Astrocyte of the spinal cord (primary cell): ENCODE measurements around the gene ANP32E.
"Not testable (repeated sequence)": the region's sequence is repeated elsewhere in the genome, so short reads cannot be mapped to it uniquely, and the experiment has no call there.

Experiments
- DNase-seq: peaks from one replicate; pipeline ENCODE4 v3.0.0; 2011; ENCODE audit warnings: low read depth, low spot score
- H3K4me3 ChIP-seq: 2 replicates; pipeline ENCODE4 v1.5.1; 2011; ENCODE audit warnings: low read depth, mild to moderate bottlenecking, low read length, moderate library complexity
- in situ Hi-C: cut with HindIII; loops from 2 replicates; pipeline ENCODE4 v1.10.0; 2017; ENCODE audit warnings: low sequenced_read_pairs
- TF ChIP-seq, protein P1 (sequence below): IDR thresholded peaks from 2 replicates; pipeline ENCODE4 v1.5.1; 2012; ENCODE audit warnings: low read depth, mild to moderate bottlenecking, low read length, inconsistent platforms

The ANP32E gene

DNA sequence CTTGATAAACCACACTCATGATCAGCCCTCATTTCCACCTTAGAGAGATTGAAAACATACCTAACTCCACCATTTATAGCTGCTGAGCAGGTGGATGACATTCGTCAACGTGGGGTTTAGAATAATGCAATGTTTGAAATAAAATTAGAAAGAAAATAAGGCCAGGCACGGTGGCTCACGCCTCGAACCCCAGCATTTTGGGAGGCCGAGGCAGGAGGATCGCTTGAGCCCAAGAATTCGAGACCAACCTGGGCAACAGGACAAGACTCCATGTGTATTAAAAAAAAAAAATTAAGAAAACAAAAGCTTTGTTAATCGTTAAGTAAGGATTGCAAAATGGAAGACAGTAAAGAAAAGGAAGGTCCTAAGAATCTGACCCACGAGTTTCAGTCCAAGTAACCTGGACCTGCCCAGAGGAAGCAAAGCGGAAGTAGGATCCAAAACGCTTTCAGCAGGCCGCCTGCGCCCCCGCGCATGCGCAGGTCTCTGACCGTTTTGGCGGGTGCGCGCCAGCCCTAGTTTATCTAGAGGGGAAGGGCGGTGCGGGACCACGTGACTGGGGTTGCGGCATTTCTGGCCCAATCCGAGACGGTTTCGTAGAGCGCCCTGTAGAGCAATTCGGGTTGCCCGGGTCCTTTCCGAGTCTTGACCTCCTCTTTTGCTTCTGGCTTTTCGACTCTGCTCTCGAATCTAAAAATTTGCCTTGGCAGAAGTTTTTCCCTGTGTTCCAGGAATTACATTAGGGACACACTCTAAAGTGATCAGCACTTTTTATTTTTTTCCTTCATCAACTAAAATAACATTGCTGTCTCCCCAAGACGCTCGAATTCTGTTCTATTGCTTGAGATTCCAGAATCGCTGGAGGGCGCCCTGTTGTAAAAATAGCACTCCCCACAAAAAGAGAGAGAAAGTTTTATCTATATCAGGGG is 22.5 kb downstream of the ANP32E start:
- peak overlapping the region; percentile 51 for H3K4me3 ChIP-seq
- DNase-seq, result peak; percentile 93
- TF ChIP-seq, protein P1, sequence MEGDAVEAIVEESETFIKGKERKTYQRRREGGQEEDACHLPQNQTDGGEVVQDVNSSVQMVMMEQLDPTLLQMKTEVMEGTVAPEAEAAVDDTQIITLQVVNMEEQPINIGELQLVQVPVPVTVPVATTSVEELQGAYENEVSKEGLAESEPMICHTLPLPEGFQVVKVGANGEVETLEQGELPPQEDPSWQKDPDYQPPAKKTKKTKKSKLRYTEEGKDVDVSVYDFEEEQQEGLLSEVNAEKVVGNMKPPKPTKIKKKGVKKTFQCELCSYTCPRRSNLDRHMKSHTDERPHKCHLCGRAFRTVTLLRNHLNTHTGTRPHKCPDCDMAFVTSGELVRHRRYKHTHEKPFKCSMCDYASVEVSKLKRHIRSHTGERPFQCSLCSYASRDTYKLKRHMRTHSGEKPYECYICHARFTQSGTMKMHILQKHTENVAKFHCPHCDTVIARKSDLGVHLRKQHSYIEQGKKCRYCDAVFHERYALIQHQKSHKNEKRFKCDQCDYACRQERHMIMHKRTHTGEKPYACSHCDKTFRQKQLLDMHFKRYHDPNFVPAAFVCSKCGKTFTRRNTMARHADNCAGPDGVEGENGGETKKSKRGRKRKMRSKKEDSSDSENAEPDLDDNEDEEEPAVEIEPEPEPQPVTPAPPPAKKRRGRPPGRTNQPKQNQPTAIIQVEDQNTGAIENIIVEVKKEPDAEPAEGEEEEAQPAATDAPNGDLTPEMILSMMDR, result peak; percentile 42
- in situ Hi-C loops, result no loop called here

DNA sequence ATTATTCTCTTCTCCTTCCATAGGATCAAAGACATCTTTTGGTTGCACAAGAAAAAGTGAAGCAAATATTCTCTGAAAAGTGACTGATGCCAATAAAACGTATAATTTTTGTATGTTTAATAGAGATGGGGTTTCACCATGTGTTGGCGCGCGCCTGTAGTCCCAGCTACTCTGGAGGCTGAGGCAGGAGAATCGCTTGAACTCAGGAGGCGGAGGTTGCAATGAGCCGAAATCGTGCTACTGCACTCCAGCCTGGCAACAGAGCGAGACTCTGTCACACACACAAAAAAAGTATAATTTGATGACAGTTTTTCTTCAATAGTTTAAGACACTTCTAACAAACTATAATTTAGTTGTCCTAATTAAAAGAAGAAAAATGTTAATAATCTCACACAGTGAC is 23.8 kb downstream of the ANP32E start:
- H3K4me3 ChIP-seq, result no peak overlapping the region
- TF ChIP-seq, protein P1, result no peak
- in situ Hi-C loops, result no loop called here
- no peak for DNase-seq

DNA sequence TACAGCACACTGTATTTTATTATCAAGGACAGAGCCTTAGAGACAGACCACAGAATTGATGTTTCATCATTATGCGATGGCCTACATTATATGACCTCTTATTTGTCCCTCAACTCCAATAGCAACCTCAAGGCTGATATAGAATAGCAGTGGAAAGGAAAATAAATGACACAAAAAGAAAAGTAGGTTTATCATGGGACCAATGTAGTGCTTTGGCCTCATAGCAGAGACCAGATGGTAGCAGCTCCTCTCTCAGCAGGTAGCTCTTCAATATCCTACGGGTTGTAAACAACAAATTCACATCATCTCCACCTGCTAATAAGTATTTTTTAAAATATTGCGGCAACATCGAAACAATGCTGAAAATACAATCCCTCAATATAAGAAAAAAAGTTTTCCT is 25.2 kb downstream of the ANP32E start:
- in situ Hi-C loops, result no loop called here
- TF ChIP-seq, protein P1, result no peak
- no peak for DNase-seq
- no peak overlapping the region for H3K4me3 ChIP-seq

DNA sequence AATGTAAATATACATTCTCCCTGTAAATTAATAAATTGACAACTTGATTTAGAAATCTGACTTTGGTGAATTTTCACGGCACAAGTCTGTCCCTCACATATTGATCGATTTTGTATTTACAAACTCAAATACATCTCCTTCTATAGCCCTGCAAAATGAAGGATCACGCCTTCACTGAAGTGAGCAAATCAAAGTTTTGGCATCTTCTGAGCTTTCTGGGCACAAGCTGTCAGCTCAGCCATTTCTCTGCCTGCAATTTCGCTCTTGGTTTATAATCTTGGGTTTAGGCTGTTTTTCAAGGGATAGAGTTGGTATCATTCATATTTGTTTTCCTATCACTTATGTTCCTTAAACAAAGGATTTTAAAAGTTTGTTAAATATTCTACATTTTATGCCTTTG is 25.8 kb downstream of the ANP32E start:
- TF ChIP-seq, protein P1, result no peak
- H3K4me3 ChIP-seq, result no peak overlapping the region
- in situ Hi-C loops, result no loop called here
- no peak for DNase-seq

DNA sequence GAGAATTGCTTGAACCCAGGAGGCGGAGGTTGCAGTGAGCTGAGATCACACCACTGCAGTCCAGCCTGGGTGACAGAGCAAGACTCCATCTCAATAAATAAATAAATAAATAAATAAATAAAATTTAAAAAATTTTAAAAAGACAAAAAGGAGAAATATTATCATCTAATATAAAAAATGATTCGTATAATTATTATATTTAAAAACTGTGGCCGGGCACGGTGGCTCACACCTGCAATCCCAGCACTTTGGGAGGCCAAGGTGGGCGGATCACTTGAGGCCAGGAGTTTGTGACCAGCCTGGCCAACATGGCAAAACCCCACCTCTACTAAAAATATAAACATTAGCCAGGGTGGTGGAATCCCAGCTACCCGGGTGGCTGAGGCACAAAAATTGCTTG is 27.5 kb downstream of the ANP32E start:
- in situ Hi-C loops, DNase-seq, H3K4me3 ChIP-seq: not testable (repeated sequence)

DNA sequence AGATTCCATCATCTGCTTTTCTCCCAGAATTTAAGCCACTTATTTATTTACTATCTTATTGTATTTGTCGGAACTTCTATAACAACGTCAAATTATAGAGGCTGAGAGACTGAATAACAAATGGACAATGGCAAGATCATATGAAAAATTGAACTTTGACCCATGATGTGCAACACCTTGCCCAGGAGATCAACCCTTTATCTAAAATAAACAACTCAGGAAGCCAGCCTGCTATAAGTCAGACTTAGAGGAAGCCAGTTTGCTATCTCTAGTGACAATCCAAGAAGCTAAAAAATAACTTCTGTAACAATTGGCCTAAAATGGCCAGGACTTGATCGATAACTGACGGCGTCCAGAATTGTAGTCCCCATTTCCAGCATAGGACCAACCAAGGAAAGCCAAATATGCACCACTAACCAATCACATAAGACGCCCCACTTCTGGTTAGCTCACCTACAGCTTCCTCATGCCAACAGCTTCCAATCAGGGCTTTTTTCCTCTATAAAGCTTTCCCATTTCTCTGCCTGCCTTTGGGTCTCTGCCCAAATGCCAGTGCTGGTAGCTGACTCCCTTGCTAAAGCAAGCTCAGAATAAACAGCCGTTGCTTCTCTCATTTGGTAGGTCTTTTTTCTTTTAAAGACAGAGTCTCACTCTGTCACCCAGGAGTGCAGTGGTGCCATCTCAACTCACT is 28.5 kb downstream of the ANP32E start:
- DNase-seq, result no peak
- no peak overlapping the region for H3K4me3 ChIP-seq
- in situ Hi-C loops, result no loop called here
- TF ChIP-seq, protein P1, result no peak

DNA sequence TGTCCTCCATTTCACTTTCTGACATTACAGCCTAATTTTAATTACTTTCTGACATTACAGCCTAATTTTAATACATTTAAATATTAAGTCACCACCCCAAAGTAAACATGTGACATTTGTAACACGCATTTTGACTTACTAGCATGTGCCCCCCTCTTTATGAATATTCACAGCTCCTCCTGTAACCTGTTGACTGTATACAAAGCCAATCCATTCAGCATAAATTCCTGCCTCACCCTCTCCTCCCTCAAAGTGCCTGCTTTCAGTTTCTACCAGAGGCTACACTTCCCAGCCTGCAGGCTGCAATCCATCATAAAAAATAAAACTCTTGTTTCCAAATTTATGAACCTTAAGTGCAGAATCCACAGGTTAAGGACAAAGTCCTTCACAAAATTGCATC is 39.5 kb downstream of the ANP32E start:
- TF ChIP-seq, protein P1, result no peak
- no peak overlapping the region for H3K4me3 ChIP-seq
- in situ Hi-C loops, result no loop called here
- no peak for DNase-seq
